Loucy (cell line): ENCODE data around the gene PLCG1.

Experiments
- H2AFZ ChIP-seq: fragments of 200-600 bp; sonication (generic); 2 replicates; pipeline ENCODE4 v1.6.0; 2016; ENCODE audit warnings: antibody characterized with exemption, mild to moderate bottlenecking, low read length, moderate library complexity
- H3F3A ChIP-seq: fragments of 200-600 bp; 2 replicates; pipeline ENCODE4 v1.6.0; 2016; ENCODE audit warnings: antibody characterized with exemption, low read depth, mild to moderate bottlenecking
- H3K27me3 ChIP-seq: fragments of 200-600 bp; sonication (generic); 2 replicates; pipeline ENCODE4 v1.6.1; 2014; ENCODE audit warnings: low read length, mild to moderate bottlenecking; ENCODE audit not compliant: insufficient read depth, poor library complexity, severe bottlenecking
- H3K36me3 ChIP-seq: fragments of 200-600 bp; sonication (generic); 2 replicates; pipeline ENCODE4 v1.6.1; 2016; ENCODE audit warnings: low read length; ENCODE audit not compliant: insufficient read depth
- H3K4me1 ChIP-seq: fragments of 200-600 bp; sonication (generic); 2 replicates; pipeline ENCODE4 v1.5.1; 2014; ENCODE audit warnings: low read length, mild to moderate bottlenecking; ENCODE audit not compliant: insufficient read depth, poor library complexity, severe bottlenecking
- H3K4me2 ChIP-seq: fragments of 200-600 bp; sonication (generic); 2 replicates; pipeline ENCODE4 v1.6.0; 2014; ENCODE audit warnings: antibody characterized with exemption, low read length, low read depth, mild to moderate bottlenecking; ENCODE audit not compliant: poor library complexity, severe bottlenecking
- H3K4me3 ChIP-seq: fragments of 200-600 bp; sonication (generic); 2 replicates; pipeline ENCODE4 v1.5.1; 2014; ENCODE audit warnings: low read length, mild to moderate bottlenecking, mixed read lengths; ENCODE audit not compliant: poor library complexity, severe bottlenecking
- H3K79me2 ChIP-seq: fragments of 200-600 bp; sonication (generic); 2 replicates; pipeline ENCODE4 v1.6.1; 2014; ENCODE audit warnings: low read length; ENCODE audit not compliant: insufficient read depth
- H3K9ac ChIP-seq: fragments of 200-600 bp; sonication (generic); 2 replicates; pipeline ENCODE4 v1.6.0; 2014; ENCODE audit warnings: mild to moderate bottlenecking, low read depth, low read length, moderate library complexity; ENCODE audit not compliant: poor library complexity, severe bottlenecking
- H3K9me2 ChIP-seq: fragments of 200-600 bp; sonication (generic); replicated peaks from 2 replicates; pipeline ENCODE4 v1.6.1; 2016; ENCODE audit warnings: low read depth, low read length, mixed read lengths
- H3K9me3 ChIP-seq: fragments of 200-600 bp; sonication (generic); 2 replicates; pipeline ENCODE4 v1.6.1; 2014; ENCODE audit warnings: mild to moderate bottlenecking, antibody characterized with exemption, low read length, low read depth; ENCODE audit not compliant: insufficient read depth
- H4K20me1 ChIP-seq: fragments of 200-600 bp; sonication (generic); 2 replicates; pipeline ENCODE4 v1.6.0; 2014; ENCODE audit warnings: antibody characterized with exemption, low read length, mild to moderate bottlenecking; ENCODE audit not compliant: insufficient read depth, poor library complexity, severe bottlenecking
- CTCF ChIP-seq: fragments of 200-600 bp; sonication (generic); conservative IDR thresholded peaks from 2 replicates; pipeline ENCODE4 v1.5.1; 2014; ENCODE audit warnings: mild to moderate bottlenecking, antibody characterized with exemption, low read length
- EZH2phosphoT487 ChIP-seq: fragments of 200-600 bp; IDR thresholded peaks from 2 replicates; pipeline ENCODE4 v1.6.1; 2018; ENCODE audit warnings: antibody characterized with exemption, mild to moderate bottlenecking, moderate library complexity, borderline replicate concordance

PLCG1 gene

GRCh38 chr20:41142919-41143318, 5.6 kb downstream of the PLCG1 start:
- no peaks in the 10 kb centered on the region for H3F3A ChIP-seq
- TF ChIP-seq EZH2phosphoT487 (no peak), CTCF (no peak)
- H2AFZ ChIP-seq = no peak overlapping the region
- H3K9me2 ChIP-seq = no peaks in the 10 kb centered on the region
- H3K4me1 ChIP-seq = peaks cover 88% of the 10 kb centered on the region
- peaks cover 8% of the 10 kb centered on the region; the same call in 1 of the 2 replicates for H3K36me3 ChIP-seq
- no peak overlapping the region for H3K9ac ChIP-seq
- H3K4me2 ChIP-seq = peak overlapping the region; percentile 87
- peak overlapping the region; percentile 94 for H3K4me3 ChIP-seq
- no peaks in the 10 kb centered on the region for H3K9me3 ChIP-seq
- H4K20me1 ChIP-seq = peaks cover 97% of the 10 kb centered on the region
- no peaks in the 10 kb centered on the region for H3K27me3 ChIP-seq
- H3K79me2 ChIP-seq = peaks cover 98% of the 10 kb centered on the region

DNA sequence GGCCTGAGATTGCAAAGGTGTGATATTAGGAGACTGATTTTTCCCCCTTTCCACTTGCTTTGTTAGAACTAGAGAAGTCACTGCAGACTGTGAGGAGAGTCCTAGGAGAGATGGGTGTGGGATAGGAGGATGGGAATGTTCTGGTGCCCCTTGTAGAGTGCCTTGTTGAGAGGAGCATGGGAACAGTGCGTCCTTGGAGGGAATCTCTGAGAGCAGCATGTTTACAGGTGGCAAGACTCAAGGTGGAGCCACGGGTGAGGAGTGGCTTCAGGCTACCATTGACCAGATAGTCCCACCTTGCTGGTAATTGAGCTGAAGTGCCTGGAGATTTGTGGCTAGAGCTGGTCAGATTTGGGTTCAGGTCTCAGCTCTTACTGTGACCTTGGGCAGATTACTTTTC, 6.0 kb downstream of the PLCG1 start:
- Histone ChIP-seq H3K4me1 (peaks cover 93% of the 10 kb centered on the region), H2AFZ (no peak overlapping the region), H3K27me3 (no peaks in the 10 kb centered on the region), H3K9me2 (no peaks in the 10 kb centered on the region), H4K20me1 (peaks cover 97% of the 10 kb centered on the region), H3K9me3 (no peaks in the 10 kb centered on the region), H3K9ac (no peak overlapping the region), H3K4me3 (peak overlapping the region; percentile 94), H3F3A (no peaks in the 10 kb centered on the region), H3K79me2 (peaks cover 98% of the 10 kb centered on the region), H3K36me3 (peaks cover 8% of the 10 kb centered on the region; the same call in 1 of the 2 replicates), H3K4me2 (peak overlapping the region; percentile 87)
- TF ChIP-seq CTCF (no peak), EZH2phosphoT487 (no peak)

- Histone ChIP-seq H3K4me1 (peaks cover 97% of the 10 kb centered on the region), H3K79me2 (peaks cover 98% of the 10 kb centered on the region), H3K4me2 (peak overlapping the region; percentile 48), H3F3A (no peaks in the 10 kb centered on the region), H3K9me3 (no peaks in the 10 kb centered on the region), H2AFZ (no peak overlapping the region), H3K36me3 (peaks cover 12% of the 10 kb centered on the region; the same call in 1 of the 2 replicates), H4K20me1 (peaks cover 97% of the 10 kb centered on the region), H3K4me3 (no peak overlapping the region), H3K9ac (no peak overlapping the region), H3K9me2 (no peaks in the 10 kb centered on the region), H3K27me3 (no peaks in the 10 kb centered on the region)
- TF ChIP-seq CTCF = no peak
- no peak for TF ChIP-seq EZH2phosphoT487
These were observed 8.0 kb downstream of the PLCG1 start for GRCh38 chr20:41145317-41145716.
